HCT116 (cell line): Measurements from ENCODE around the gene MORN5. TPM values are rescaled to one million over a fixed set of nuclear protein-coding genes. Genes with fewer than 3 reads are reported as not detected.

ENCODE experiments used
- ATAC-seq: fragments of 200-7000 bp; cut with Tn5 transposase; 2 replicates; pipeline ENCODE4 v1.9.1; 2020; ENCODE audit warnings: mild to moderate bottlenecking, moderate library complexity
- BruUV-seq: library from RNA; stranded (reverse); fragments of 400-500 nt; replicated peaks from 2 replicates; lab custom pipeline; 2021; lab: Mats Ljungman, UMichigan
- CTCF ChIA-PET: fragments of 300-600 bp; sonication (Branson Sonifier 250); formaldehyde crosslinking; loops from one replicate; lab custom pipeline; 2021; ENCODE audit warnings: antibody characterized with exemption; lab: Charles Lee
- POLR2A ChIA-PET: fragments of 300-600, 350-600 bp; sonication (Branson Sonifier 250); formaldehyde crosslinking; loops from one replicate; lab custom pipeline; 2021; ENCODE audit warnings: antibody characterized with exemption; lab: Charles Lee
- RAD21 ChIA-PET, 2 experiments: fragments of 300-600 bp; sonication (Branson Sonifier 250); formaldehyde crosslinking; loops; one replicate each; lab custom pipeline; 2023; ENCODE audit warnings: low total read pairs in 2 of 2; ENCODE audit not compliant: uncharacterized antibody in 2 of 2, unreplicated experiment in 2 of 2, low non-redundant PET in 1 of 2; lab: Charles Lee
- DNase-seq: peaks from one replicate; pipeline ENCODE4 v3.0.0-alpha.2; 2010; ENCODE audit warnings: low read depth, low spot score
- H2AFZ ChIP-seq: fragments of 200-600 bp; shearing (Covaris generic), sonication (generic); 2 replicates; pipeline ENCODE4 v1.6.1; 2017; ENCODE audit warnings: low read depth, mixed run types, mixed read lengths, antibody characterized with exemption, low read length; ENCODE audit not compliant: poor library complexity, severe bottlenecking
- H3K27ac ChIP-seq: 2 replicates; pipeline ENCODE4 v1.5.1; 2012; ENCODE audit warnings: low read depth, low read length
- H3K27me3 ChIP-seq: fragments of 200-600 bp; sonication (generic); 2 replicates; pipeline ENCODE4 v1.6.1; 2016; ENCODE audit warnings: mixed run types, low read length, mixed read lengths; ENCODE audit not compliant: insufficient read depth
- H3K36me3 ChIP-seq, 2 experiments: fragments of 200-500 bp in 1 of 2; fragments of 200-600 bp in 1 of 2; sonication (Bioruptor generic) in 1 of 2; sonication (generic) in 1 of 2; 2 replicates each; pipeline versions ENCODE4 v1.5.1 to v1.6.1; 2014 to 2016; ENCODE audit warnings: low read length in 2 of 2, inconsistent platforms in 1 of 2, mixed read lengths in 1 of 2, mixed run types in 1 of 2; ENCODE audit not compliant: insufficient read depth in 2 of 2, control insufficient read depth in 1 of 2
- H3K4me1 ChIP-seq, 2 experiments: fragments of 200-600 bp in 1 of 2; sonication (generic) in 1 of 2; 2 replicates each; pipeline versions ENCODE4 v1.5.1 to v1.6.1; 2012 to 2017; ENCODE audit warnings: low read length in 2 of 2, inconsistent platforms in 1 of 2, mild to moderate bottlenecking in 1 of 2, mixed read lengths in 1 of 2, mixed run types in 1 of 2, moderate library complexity in 1 of 2; ENCODE audit not compliant: insufficient read depth in 2 of 2, control insufficient read depth in 1 of 2
- H3K4me2 ChIP-seq: fragments of 200-600 bp; sonication (generic); 2 replicates; pipeline ENCODE4 v1.6.1; 2017; ENCODE audit warnings: mixed run types, low read length, mixed read lengths
- H3K4me3 ChIP-seq, 2 experiments: fragments of 200-600 bp in 1 of 2; sonication (generic) in 1 of 2; replicated peaks in 1 of 2; 2 replicates each; pipeline ENCODE4 v1.5.1; 2011 to 2016; ENCODE audit warnings: low read length in 2 of 2, control low read depth in 1 of 2, low read depth in 1 of 2, mild to moderate bottlenecking in 1 of 2, mixed read lengths in 1 of 2, mixed run types in 1 of 2
- H3K79me2 ChIP-seq: fragments of 200-600 bp; sonication (generic); 2 replicates; pipeline ENCODE4 v1.6.1; 2017; ENCODE audit warnings: mild to moderate bottlenecking, mixed run types, low read length, moderate library complexity, mixed read lengths; ENCODE audit not compliant: insufficient read depth
- H3K9ac ChIP-seq: fragments of 200-600 bp; sonication (generic); 2 replicates; pipeline ENCODE4 v1.6.1; 2016; ENCODE audit warnings: low read length, mixed read lengths
- H3K9me2 ChIP-seq: fragments of 200-600 bp; sonication (generic), shearing (Covaris generic); 2 replicates; pipeline ENCODE4 v1.6.1; 2017; ENCODE audit warnings: mixed run types, mild to moderate bottlenecking, moderate library complexity; ENCODE audit not compliant: insufficient read depth
- H3K9me3 ChIP-seq, 2 experiments: fragments of 200-500 bp in 1 of 2; fragments of 200-600 bp in 1 of 2; sonication (Bioruptor generic) in 1 of 2; sonication (generic) in 1 of 2; 2 replicates each; pipeline ENCODE4 v1.6.1; 2014 to 2017; ENCODE audit warnings: low read length in 2 of 2, mixed read lengths in 2 of 2, inconsistent platforms in 1 of 2, low read depth in 1 of 2, mild to moderate bottlenecking in 1 of 2, mixed run types in 1 of 2, moderate library complexity in 1 of 2; ENCODE audit not compliant: control insufficient read depth in 1 of 2, insufficient read depth in 1 of 2
- H4K20me1 ChIP-seq: fragments of 200-600 bp; sonication (generic), shearing (Covaris generic); 2 replicates; pipeline ENCODE4 v1.6.1; 2017; ENCODE audit warnings: mixed run types, mild to moderate bottlenecking, moderate library complexity; ENCODE audit not compliant: insufficient read depth
- CBX3 ChIP-seq: IDR thresholded peaks from 2 replicates; pipeline ENCODE4 v1.6.1; 2012; ENCODE audit warnings: low read depth
- CEBPB ChIP-seq: IDR thresholded peaks from 2 replicates; pipeline ENCODE4 v1.6.1; 2012; ENCODE audit warnings: low read depth
- CTCF ChIP-seq, 3 experiments: fragments of 200-600 bp in 1 of 3; sonication (generic) in 1 of 3; IDR thresholded peaks in 2 of 3; conservative IDR thresholded peaks in 1 of 3; 2 replicates each; pipeline ENCODE4 v1.5.1; 2012 to 2017; ENCODE audit warnings: low read depth in 2 of 3, low read length in 2 of 3, antibody characterized with exemption in 1 of 3, borderline replicate concordance in 1 of 3, control low read depth in 1 of 3, mild to moderate bottlenecking in 1 of 3, mixed read lengths in 1 of 3, mixed run types in 1 of 3, moderate library complexity in 1 of 3; ENCODE audit not compliant: insufficient read depth in 1 of 3
- ELF1 ChIP-seq: IDR thresholded peaks from 2 replicates; pipeline ENCODE4 v1.6.1; 2012; ENCODE audit warnings: low read depth, borderline replicate concordance
- EZH2phosphoT487 ChIP-seq: fragments of 200-600 bp; IDR thresholded peaks from 2 replicates; pipeline ENCODE4 v1.6.1; 2018; ENCODE audit warnings: antibody characterized with exemption, borderline replicate concordance
- FOSL1 ChIP-seq: IDR thresholded peaks from 2 replicates; pipeline ENCODE4 v1.6.1; 2012; ENCODE audit warnings: low read depth
- POLR2A ChIP-seq: IDR thresholded peaks from 2 replicates; pipeline ENCODE4 v1.7.0; 2011; ENCODE audit warnings: borderline replicate concordance; ENCODE audit not compliant: insufficient read depth, insufficient read length; ENCODE audit errors: extremely low read depth
- POLR2AphosphoS5 ChIP-seq: IDR thresholded peaks from 2 replicates; pipeline ENCODE4 v1.6.1; 2011; ENCODE audit warnings: mild to moderate bottlenecking, low read depth, low read length, moderate library complexity
- RAD21 ChIP-seq: IDR thresholded peaks from 2 replicates; pipeline ENCODE4 v1.6.1; 2012; ENCODE audit warnings: low read depth, mild to moderate bottlenecking
- SIN3A ChIP-seq: IDR thresholded peaks from 2 replicates; pipeline ENCODE4 v1.6.1; 2012; ENCODE audit warnings: low read depth
- SRF ChIP-seq: IDR thresholded peaks from 2 replicates; pipeline ENCODE4 v1.6.1; 2012; ENCODE audit warnings: low read depth
- YY1 ChIP-seq: IDR thresholded peaks from 2 replicates; pipeline ENCODE4 v1.6.1; 2011; ENCODE audit warnings: low read length, low read depth, moderate library complexity, mild to moderate bottlenecking; ENCODE audit not compliant: insufficient replicate concordance; ENCODE audit errors: extremely low read depth
- ZBTB33 ChIP-seq: IDR thresholded peaks from 2 replicates; pipeline ENCODE4 v1.6.1; 2011; ENCODE audit warnings: mild to moderate bottlenecking, low read length, moderate library complexity; ENCODE audit not compliant: insufficient replicate concordance; ENCODE audit errors: extremely low read depth
- ZFX ChIP-seq: fragments of 450-650 bp; IDR thresholded peaks from 2 replicates; pipeline ENCODE4 v1.6.1; 2017
- intact Hi-C: fragments of 100-400 bp; cut with micrococcal nuclease; formaldehyde crosslinking; loops from 2 replicates; pipeline ENCODE4 v1.10.0; 2022
- total RNA-seq: library from RNA; stranded (reverse); gene quantifications from one replicate; pipeline ENCODE4 v1.2.1, GENCODE V29; 2021; ENCODE audit not compliant: unreplicated experiment

Gene MORN5
- total RNA-seq, 1 experiment from 2014 or later = not detected

- no peak overlapping the region for H3K4me2 ChIP-seq
These were observed 31.1 kb downstream of the MORN5 start for GRCh38 chr9:122190597-122191381.

More at GRCh38 chr9:122190597-122191381, 31.1 kb downstream of the MORN5 start:
- Histone ChIP-seq H3K27me3 (no peaks in the 10 kb centered on the region), H3K9ac (no peak overlapping the region), H3K9me2 (no peaks in the 10 kb centered on the region), H3K4me1 (no peaks in the 10 kb centered on the region), H3K79me2 (no peaks in the 10 kb centered on the region), H3K4me3 (no peak overlapping the region), H4K20me1 (no peaks in the 10 kb centered on the region), H2AFZ (no peak overlapping the region), H3K27ac (no peak overlapping the region), H3K36me3 (no peaks in the 10 kb centered on the region), H3K9me3 (no peaks in the 10 kb centered on the region)
- CTCF ChIA-PET = interaction anchor here (0.8 kb wide), 1 partner anchor 68 kb away, joined by 3 read pairs; no protein-coding TSS in a partner anchor
- no TSS peak for BruUV-seq
- ATAC-seq (peak; percentile 42; the same call in 1 of the 2 replicates), DNase-seq (no peak)
- RAD21 ChIA-PET = no interaction called here
- POLR2A ChIA-PET = no interaction called here
- intact Hi-C loops = no loop called here
- TF ChIP-seq ZBTB33 (no peak), CBX3 (no peak), ZFX (no peak), EZH2phosphoT487 (no peak), POLR2A (no peak), RAD21 (no peak), POLR2AphosphoS5 (no peak), CEBPB (no peak), SRF (no peak), FOSL1 (no peak), SIN3A (no peak), ELF1 (no peak), CTCF (IDR thresholded peaks at IDR 0.05 in 2 of 3, conservative IDR thresholded peaks at IDR 0.05 in 1 of 3; ENCODE audit: borderline replicate concordance in 1 of 3, insufficient read depth in 1 of 3, low read depth in 2 of 3, low read length in 2 of 3) (no peak), YY1 (no peak)
